Measurements from ENCODE around the gene IFNA1. TPM values are rescaled to one million over a fixed set of nuclear protein-coding genes. Genes with fewer than 3 reads are reported as not detected.

The IFNA1 gene
- total RNA-seq, 1 experiment from 2014 or later = not detected

- H3K4me1 Mint-ChIP-seq = peaks cover 16 to 24% of the 10 kb centered on the region in 2 experiments
- Histone ChIP-seq H4K91ac (ENCODE audit: insufficient read length, low read depth, low read length) (no peak overlapping the region), H2BK12ac (ENCODE audit: insufficient read length, low read depth, low read length) (no peak overlapping the region), H4K5ac (ENCODE audit: insufficient read length, low read depth, low read length) (no peak overlapping the region), H3K9me3 (ENCODE audit: control insufficient read depth, low read depth, low read length) (no peaks in the 10 kb centered on the region), H2BK20ac (ENCODE audit: low read depth, low read length, poor library complexity, severe bottlenecking) (no peak overlapping the region), H2AK5ac (ENCODE audit: insufficient read length, low read length) (no peak overlapping the region), H2BK5ac (ENCODE audit: insufficient read length, low read length) (no peak overlapping the region), H3K56ac (ENCODE audit: insufficient read length, low read depth, low read length) (no peak overlapping the region), H3K27ac (ENCODE audit: insufficient read length, low read depth, low read length) (no peak overlapping the region), H2BK15ac (ENCODE audit: low read depth, low read length) (no peak overlapping the region), H3K23ac (ENCODE audit: insufficient read length, low read depth, low read length) (no peak overlapping the region), H3K18ac (ENCODE audit: insufficient read length, low read depth, low read length) (no peak overlapping the region), H3K23me2 (ENCODE audit: insufficient read length, low read depth, low read length, poor library complexity, severe bottlenecking) (no peaks in the 10 kb centered on the region), H3K79me1 (ENCODE audit: insufficient read depth, low read depth, low read length, poor library complexity, severe bottlenecking) (no peaks in the 10 kb centered on the region), H2BK120ac (ENCODE audit: low read depth, low read length, poor library complexity, severe bottlenecking) (no peak overlapping the region), H3K14ac (ENCODE audit: insufficient read depth, low read length) (no peak overlapping the region), H3T11ph (ENCODE audit: low read length) (no peak overlapping the region), H4K20me1 (ENCODE audit: control insufficient read depth, insufficient read depth, insufficient read length) (no peaks in the 10 kb centered on the region), H3K79me2 (ENCODE audit: insufficient read depth, low read length) (no peaks in the 10 kb centered on the region), H3K27me3 (ENCODE audit: insufficient read depth, low read length) (no peaks in the 10 kb centered on the region; the same call in 1 of the 2 replicates), H3K4me2 (ENCODE audit: insufficient read depth, insufficient read length, low read length) (no peak overlapping the region), H3K4ac (ENCODE audit: low read depth, low read length) (no peak overlapping the region), H4K8ac (replicated peaks; ENCODE audit: insufficient read length, low read depth, low read length) (no peak overlapping the region), H2AFZ (ENCODE audit: low read length) (no peak overlapping the region), H3K4me1 (ENCODE audit: insufficient read depth, low read length) (peaks cover 5% of the 10 kb centered on the region), H3K9ac (ENCODE audit: extremely low read depth, insufficient read length, low read length) (no peak overlapping the region)
- peaks cover 6% of the 10 kb centered on the region; the same call in 1 of the 2 replicates for H3K27me3 Mint-ChIP-seq (ENCODE audit: low read depth)
- H3K27ac Mint-ChIP-seq = peak overlapping the region in 1 of 3 experiments; percentile 32; a peak in 1 of 7 replicates
- WGBS (ENCODE audit: extremely low coverage, insufficient read length, low lambda C conversion rate) = no CpG with 5 or more reads among the region's 4 CpGs
- no peak for DNase-seq
- no peaks in the 10 kb centered on the region for H3K9me3 Mint-ChIP-seq
- TF ChIP-seq CTCF (conservative IDR thresholded peaks at IDR 0.05) = no peak
- H3K4me3 Mint-ChIP-seq = no peak overlapping the region
- no peaks in the 10 kb centered on the region for H3K36me3 Mint-ChIP-seq (ENCODE audit: insufficient read depth in 1 of 3, low read depth in 3 of 3)
Measured at GRCh38 chr9:21450733-21451394, 10.6 kb downstream of the IFNA1 start.
